ENCODE results near the gene ARAP2. TPM values are rescaled to one million over a fixed set of nuclear protein-coding genes. Genes with fewer than 3 reads are reported as not detected.

ARAP2 gene
- total RNA-seq, 1 experiment from 2014 or later: 25.8 TPM

DNA sequence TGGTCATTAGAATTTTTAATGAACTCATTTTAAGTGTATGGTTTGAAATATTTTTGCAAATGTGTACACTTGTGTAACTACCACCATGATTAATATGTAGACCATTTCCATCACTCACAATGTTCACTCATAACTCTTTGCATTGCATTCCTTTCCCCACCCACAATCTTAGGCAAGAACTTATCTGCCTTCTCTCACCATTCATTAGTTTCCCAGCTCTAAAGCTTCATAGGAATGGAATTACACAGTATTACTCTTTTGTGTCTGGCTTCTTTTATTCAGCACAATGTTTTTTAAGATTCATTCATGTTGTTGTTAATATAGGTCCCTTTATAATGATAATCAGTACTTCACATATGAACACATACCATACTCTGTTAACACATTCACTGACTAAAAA is 106.1 kb downstream of the ARAP2 start:
- DNase-seq: no peak
- CTCF ChIA-PET: no interaction called here
- H4K20me1 ChIP-seq (ENCODE audit: insufficient read depth): no peaks in the 10 kb centered on the region

GRCh38 chr4:36137336-36137735 is 107.0 kb downstream of the ARAP2 start:
- no peaks in the 10 kb centered on the region for H3K79me2 ChIP-seq (ENCODE audit: low read depth)
- POLR2A ChIA-PET (ENCODE audit: unreplicated experiment): no interaction called here
- H3K9me2 ChIP-seq (ENCODE audit: insufficient read depth): no peaks in the 10 kb centered on the region; the same call in 1 of the 2 replicates
- BruUV-seq (replicated peaks): no TSS peak
- H3K4me2 ChIP-seq: no peak overlapping the region
- H3K4me1 ChIP-seq (replicated peaks; ENCODE audit: insufficient read depth): no peaks in the 10 kb centered on the region
- no peak overlapping the region for H2AFZ ChIP-seq
- no peaks in the 10 kb centered on the region for H4K20me1 ChIP-seq (ENCODE audit: insufficient read depth)
- H3K27ac ChIP-seq: no peak overlapping the region
- no peaks in the 10 kb centered on the region for H3K27me3 ChIP-seq (ENCODE audit: insufficient read depth, low read depth)
- no peaks in the 10 kb centered on the region for H3K9me3 ChIP-seq (ENCODE audit: insufficient read depth, low read depth)
- DNase-seq: no peak
- TF ChIP-seq, protein P1, sequence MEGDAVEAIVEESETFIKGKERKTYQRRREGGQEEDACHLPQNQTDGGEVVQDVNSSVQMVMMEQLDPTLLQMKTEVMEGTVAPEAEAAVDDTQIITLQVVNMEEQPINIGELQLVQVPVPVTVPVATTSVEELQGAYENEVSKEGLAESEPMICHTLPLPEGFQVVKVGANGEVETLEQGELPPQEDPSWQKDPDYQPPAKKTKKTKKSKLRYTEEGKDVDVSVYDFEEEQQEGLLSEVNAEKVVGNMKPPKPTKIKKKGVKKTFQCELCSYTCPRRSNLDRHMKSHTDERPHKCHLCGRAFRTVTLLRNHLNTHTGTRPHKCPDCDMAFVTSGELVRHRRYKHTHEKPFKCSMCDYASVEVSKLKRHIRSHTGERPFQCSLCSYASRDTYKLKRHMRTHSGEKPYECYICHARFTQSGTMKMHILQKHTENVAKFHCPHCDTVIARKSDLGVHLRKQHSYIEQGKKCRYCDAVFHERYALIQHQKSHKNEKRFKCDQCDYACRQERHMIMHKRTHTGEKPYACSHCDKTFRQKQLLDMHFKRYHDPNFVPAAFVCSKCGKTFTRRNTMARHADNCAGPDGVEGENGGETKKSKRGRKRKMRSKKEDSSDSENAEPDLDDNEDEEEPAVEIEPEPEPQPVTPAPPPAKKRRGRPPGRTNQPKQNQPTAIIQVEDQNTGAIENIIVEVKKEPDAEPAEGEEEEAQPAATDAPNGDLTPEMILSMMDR (conservative IDR thresholded peaks at IDR 0.05): no peak
- no peak for TF ChIP-seq EZH2 (IDR thresholded peaks at IDR 0.05; ENCODE audit: low read depth)
- H3K36me3 ChIP-seq (ENCODE audit: low read depth): no peaks in the 10 kb centered on the region
- H3F3A ChIP-seq (ENCODE audit: insufficient read depth, low read depth): no peaks in the 10 kb centered on the region
- no peak overlapping the region for H3K4me3 ChIP-seq
- CTCF ChIA-PET: no interaction called here
- intact Hi-C loops (cut with micrococcal nuclease; ENCODE audit: unreplicated experiment): no loop called here

More for the DNA sequence above, 106.1 kb downstream of the ARAP2 start:
- TF ChIP-seq EZH2 (IDR thresholded peaks at IDR 0.05; ENCODE audit: low read depth): no peak
- TF ChIP-seq, protein P1 (conservative IDR thresholded peaks at IDR 0.05): no peak
- Histone ChIP-seq H2AFZ (no peak overlapping the region), H3K4me1 (replicated peaks; ENCODE audit: insufficient read depth) (no peaks in the 10 kb centered on the region), H3F3A (ENCODE audit: insufficient read depth, low read depth) (no peaks in the 10 kb centered on the region), H3K4me3 (no peak overlapping the region), H3K79me2 (ENCODE audit: low read depth) (no peaks in the 10 kb centered on the region), H3K36me3 (ENCODE audit: low read depth) (no peaks in the 10 kb centered on the region), H3K27ac (no peak overlapping the region), H3K9me2 (ENCODE audit: insufficient read depth) (peaks cover 5% of the 10 kb centered on the region; the same call in 1 of the 2 replicates), H3K27me3 (ENCODE audit: insufficient read depth, low read depth) (no peaks in the 10 kb centered on the region), H3K9me3 (ENCODE audit: insufficient read depth, low read depth) (no peaks in the 10 kb centered on the region), H3K4me2 (no peak overlapping the region)
- BruUV-seq (replicated peaks): no TSS peak
- POLR2A ChIA-PET (ENCODE audit: unreplicated experiment): interaction anchor here (0.6 kb wide), 1 partner anchor 51 kb away, joined by 5 read pairs; no protein-coding TSS in a partner anchor
- intact Hi-C loops (cut with micrococcal nuclease; ENCODE audit: unreplicated experiment): no loop called here

- H3K27me3 ChIP-seq (ENCODE audit: insufficient read depth, low read depth): no peaks in the 10 kb centered on the region
- no peaks in the 10 kb centered on the region for H3K4me1 ChIP-seq (replicated peaks; ENCODE audit: insufficient read depth)
- no TSS peak for BruUV-seq (replicated peaks)
- no peaks in the 10 kb centered on the region for H3K79me2 ChIP-seq (ENCODE audit: low read depth)
- ChIA-PET CTCF (no interaction called here), POLR2A (ENCODE audit: unreplicated experiment) (no interaction called here)
- no peak overlapping the region for H3K4me3 ChIP-seq
- no peaks in the 10 kb centered on the region for H3K9me3 ChIP-seq (ENCODE audit: insufficient read depth, low read depth)
- no peaks in the 10 kb centered on the region; the same call in 1 of the 2 replicates for H3K9me2 ChIP-seq (ENCODE audit: insufficient read depth)
- H3K36me3 ChIP-seq (ENCODE audit: low read depth): no peaks in the 10 kb centered on the region
- H4K20me1 ChIP-seq (ENCODE audit: insufficient read depth): no peaks in the 10 kb centered on the region
- no peak overlapping the region for H3K4me2 ChIP-seq
- no peak overlapping the region for H2AFZ ChIP-seq
- DNase-seq: no peak
- intact Hi-C loops (cut with micrococcal nuclease; ENCODE audit: unreplicated experiment): no loop called here
- H3F3A ChIP-seq (ENCODE audit: insufficient read depth, low read depth): no peaks in the 10 kb centered on the region
- no peak overlapping the region for H3K27ac ChIP-seq
- TF ChIP-seq EZH2 (IDR thresholded peaks at IDR 0.05; ENCODE audit: low read depth): no peak
- TF ChIP-seq, protein P1 (conservative IDR thresholded peaks at IDR 0.05): no peak
Measured at GRCh38 chr4:36133658-36134057, 110.7 kb downstream of the ARAP2 start.

All from PC-9 (cell line).